GM18499 (cell line): ENCODE measurements around the gene STT3B.

Source experiments
- ATAC-seq: cut with Tn5 transposase; IDR thresholded peaks from one replicate; pipeline ENCODE4 v1.9.1; 2021; ENCODE audit warnings: moderate number of reproducible peaks; ENCODE audit not compliant: insufficient read depth, unreplicated experiment

STT3B gene

GRCh38 chr3:31546162-31546561, 13.4 kb downstream of the STT3B start:
- no peak for ATAC-seq

- no peak for ATAC-seq
These were observed 14.0 kb downstream of the STT3B start for GRCh38 chr3:31546725-31547124.

- no peak for ATAC-seq
These were observed 17.9 kb downstream of the STT3B start for GRCh38 chr3:31550452-31551251.

- no peak for ATAC-seq
These were observed 18.9 kb downstream of the STT3B start for GRCh38 chr3:31551646-31552045.

GRCh38 chr3:31552103-31552502, 19.4 kb downstream of the STT3B start:
- ATAC-seq = no peak

- no peak for ATAC-seq
These were observed 20.5 kb downstream of the STT3B start for GRCh38 chr3:31553258-31553657.

- ATAC-seq = no peak
These were observed 22.5 kb downstream of the STT3B start for GRCh38 chr3:31555204-31555603.

GRCh38 chr3:31559872-31560534, 27.3 kb downstream of the STT3B start:
- no peak for ATAC-seq

- ATAC-seq = no peak
These were observed 29.2 kb downstream of the STT3B start for GRCh38 chr3:31561891-31562290.

- ATAC-seq = no peak
These were observed 29.8 kb downstream of the STT3B start for GRCh38 chr3:31562525-31562924.

- no peak for ATAC-seq
These were observed 32.6 kb downstream of the STT3B start for GRCh38 chr3:31565288-31565687.

GRCh38 chr3:31567036-31567435, 34.3 kb downstream of the STT3B start:
- ATAC-seq = peak; percentile 55

GRCh38 chr3:31568649-31569048, 35.9 kb downstream of the STT3B start:
- ATAC-seq = no peak

GRCh38 chr3:31571325-31571724, 38.6 kb downstream of the STT3B start:
- ATAC-seq = no peak

- ATAC-seq = peak; percentile 21
These were observed 39.7 kb downstream of the STT3B start for GRCh38 chr3:31572236-31573004.

- peak; percentile 45 for ATAC-seq
These were observed 40.5 kb downstream of the STT3B start for GRCh38 chr3:31573036-31573779.

- ATAC-seq = no peak
These were observed 42.7 kb downstream of the STT3B start for GRCh38 chr3:31575448-31575847.

GRCh38 chr3:31576521-31576920, 43.8 kb downstream of the STT3B start:
- ATAC-seq = no peak

GRCh38 chr3:31577232-31577631, 44.5 kb downstream of the STT3B start:
- no peak for ATAC-seq

GRCh38 chr3:31579828-31580227, 47.1 kb downstream of the STT3B start:
- ATAC-seq = no peak
